ENCODE results near the gene ZMYND19.
A peak's percentile ranks its signal among the peaks of the same experiment; 100 is the strongest.
"Not testable (repeated sequence)": the region's sequence is repeated elsewhere in the genome, so short reads cannot be mapped to it uniquely, and the experiment has no call there.

ZMYND19 gene

DNA sequence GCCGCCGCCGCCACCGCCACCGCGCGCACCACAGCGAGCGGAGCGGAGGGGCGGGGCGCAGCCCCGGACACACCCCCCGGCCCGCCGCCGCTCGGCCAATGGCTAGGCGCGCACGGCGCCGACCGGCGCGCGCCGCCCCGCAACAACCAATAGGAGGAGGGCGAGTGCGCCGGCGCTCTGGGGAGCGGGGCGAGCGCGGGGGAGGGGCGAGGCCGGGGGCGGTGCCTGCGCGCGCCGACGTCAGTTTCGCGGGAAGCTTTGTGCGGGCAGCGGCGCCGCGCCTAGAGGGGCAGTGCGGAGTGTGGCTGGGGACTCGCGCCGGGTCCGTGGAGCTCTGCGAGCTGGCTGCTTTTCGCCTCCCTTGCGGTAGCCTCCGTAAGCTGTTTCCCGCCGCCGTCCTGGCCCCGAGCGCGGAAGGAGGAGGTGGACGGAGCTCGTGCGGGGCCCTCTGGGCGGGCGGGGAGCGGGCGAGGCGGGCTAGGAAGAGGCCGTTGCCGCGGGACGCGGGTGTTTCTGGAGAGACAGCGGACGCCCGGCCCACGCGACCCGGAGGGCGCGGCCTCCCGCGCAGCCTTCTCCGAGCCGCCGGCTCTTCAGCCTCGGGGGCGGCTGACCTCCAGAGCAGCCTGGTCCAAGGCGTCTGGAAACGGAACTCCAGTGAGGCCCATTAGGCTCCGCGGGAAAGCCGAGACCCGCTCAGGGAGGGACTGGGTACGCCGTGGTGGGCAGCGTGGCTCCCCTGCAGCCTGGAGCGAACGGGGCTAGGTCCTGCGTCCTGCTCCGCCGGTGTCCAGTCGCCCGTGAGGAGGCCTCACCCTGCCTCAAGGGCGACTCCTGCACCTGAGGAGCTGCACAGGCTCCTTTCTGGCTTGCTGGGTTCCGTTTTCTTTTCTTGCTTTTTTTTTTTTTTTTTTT is at the start of gene ZMYND19:
Gene ZMYND19, minus strand, starts transcription at position 44 of the 915 bp plus-strand sequence. CDS start 249 bp downstream, outside the sequence.
- peak; percentile 90 for DNase-seq

DNA sequence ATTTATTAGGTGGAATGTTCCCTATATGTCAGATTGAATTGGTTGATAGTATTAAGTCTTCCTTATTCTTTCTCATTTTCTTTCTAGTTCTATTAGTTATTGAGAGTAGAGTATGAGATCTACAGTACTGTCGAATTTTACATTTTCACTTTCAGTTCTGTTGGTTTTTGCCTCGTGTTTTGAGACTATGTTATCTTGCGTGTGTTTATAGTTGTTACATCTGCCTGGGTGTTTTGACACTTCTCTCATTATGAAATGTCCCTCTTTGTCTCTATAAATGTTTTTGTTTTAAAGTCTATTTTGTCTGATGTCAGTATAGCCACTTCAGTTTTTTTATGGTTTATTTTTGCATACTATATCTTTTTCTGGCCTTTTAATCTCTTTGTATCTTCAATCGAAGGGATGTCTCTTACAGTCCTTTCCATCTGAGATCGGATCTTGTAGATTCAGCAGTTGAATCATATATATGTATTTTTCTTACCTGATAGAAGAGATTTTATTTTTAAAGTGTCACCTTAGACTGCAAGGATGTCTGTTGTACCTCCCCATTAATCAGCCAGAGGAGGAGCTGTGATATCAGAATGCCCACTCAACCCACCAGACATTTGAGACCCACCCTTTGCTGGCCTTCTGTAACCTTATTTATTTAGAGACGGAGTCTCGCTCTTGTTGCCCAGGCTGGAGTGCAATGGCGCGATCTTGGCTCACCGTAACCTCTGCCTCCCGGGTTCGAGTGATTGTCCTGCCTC is 49.2 kb upstream of the ZMYND19 start:
- peak; percentile 55 for DNase-seq

DNA sequence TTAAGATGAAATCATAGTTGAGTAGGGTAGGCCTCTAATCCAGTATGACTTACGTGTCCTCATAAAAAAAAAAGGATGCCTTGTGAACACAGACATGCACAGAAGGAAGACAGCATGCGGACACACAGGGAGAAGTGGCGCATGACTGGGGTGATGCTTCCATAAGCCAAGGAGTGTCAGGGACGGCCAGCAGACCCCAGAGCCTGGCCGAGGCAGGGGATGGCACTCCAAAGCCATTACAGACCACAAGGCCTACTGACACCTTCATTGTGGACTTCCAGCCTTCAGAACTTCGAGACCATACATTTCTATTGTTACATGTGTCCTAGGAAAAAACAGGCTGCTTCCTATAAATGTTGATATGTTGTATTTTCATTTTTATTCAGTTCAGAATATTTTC is 48.4 kb upstream of the ZMYND19 start:
- no peak for DNase-seq

DNA sequence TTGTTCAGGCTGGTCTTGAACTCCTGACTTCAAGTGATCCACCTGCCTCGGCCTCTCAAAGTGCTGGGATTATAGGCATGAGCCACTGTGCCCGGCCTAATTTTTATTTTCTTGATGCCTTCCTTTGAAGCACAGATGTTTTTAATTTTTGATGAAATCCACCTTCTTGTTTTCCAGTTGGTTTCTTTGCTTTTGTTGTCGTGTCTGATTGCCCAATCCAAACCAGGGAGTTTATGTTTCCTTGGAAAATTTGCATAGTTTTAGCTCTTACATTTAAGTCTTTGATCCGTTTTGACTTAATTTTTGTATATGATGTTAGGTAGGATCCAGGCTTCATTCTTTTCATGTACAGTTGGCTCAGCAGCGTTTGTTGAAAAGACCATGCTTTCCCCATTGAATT is 43.7 kb upstream of the ZMYND19 start:
- DNase-seq = no peak

DNA sequence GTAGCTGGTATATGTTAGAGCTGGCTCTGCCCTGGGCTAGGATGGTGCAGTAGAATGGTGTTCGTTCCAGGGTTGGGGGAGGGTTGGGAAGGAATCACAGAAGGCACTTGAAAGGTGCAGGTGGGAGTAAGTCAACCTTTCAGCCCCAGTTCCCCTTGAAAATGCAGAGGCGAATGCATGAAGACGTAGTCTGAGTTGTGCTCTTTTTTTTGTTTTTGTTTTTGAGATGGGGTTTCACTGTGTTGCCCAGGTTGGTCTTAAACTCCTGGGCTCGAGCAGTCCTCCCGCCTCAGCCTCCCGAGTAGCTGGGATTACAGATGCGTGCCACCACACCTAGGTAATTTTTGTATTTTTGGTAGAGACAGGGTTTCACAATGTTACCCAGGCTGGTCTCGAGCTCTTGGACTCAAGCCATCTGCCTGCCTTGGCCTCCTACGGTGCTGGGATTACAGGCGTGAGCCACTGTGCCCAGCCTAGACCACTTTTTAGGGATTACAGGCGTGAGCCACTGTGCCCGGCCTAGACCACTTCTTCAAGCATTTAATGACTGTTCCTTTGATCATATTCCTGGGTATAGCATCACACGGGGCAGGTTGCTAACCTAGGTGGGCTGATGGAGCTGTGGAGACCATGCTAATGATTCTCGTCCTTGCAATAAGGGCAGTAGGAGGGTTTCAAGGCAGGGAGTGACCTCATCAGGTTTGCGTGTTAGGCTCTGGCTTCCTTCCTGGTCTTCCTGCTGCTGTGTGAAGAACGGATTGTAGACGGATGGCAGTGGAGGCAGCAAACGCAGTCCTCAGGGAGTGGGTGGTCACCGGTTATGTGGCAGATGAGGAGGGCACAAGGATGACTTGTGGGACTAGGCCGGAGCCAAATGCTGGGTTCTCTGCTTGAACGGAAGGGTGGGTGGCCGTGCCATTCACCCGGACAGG is 42.2 kb upstream of the ZMYND19 start:
- DNase-seq = no peak

DNA sequence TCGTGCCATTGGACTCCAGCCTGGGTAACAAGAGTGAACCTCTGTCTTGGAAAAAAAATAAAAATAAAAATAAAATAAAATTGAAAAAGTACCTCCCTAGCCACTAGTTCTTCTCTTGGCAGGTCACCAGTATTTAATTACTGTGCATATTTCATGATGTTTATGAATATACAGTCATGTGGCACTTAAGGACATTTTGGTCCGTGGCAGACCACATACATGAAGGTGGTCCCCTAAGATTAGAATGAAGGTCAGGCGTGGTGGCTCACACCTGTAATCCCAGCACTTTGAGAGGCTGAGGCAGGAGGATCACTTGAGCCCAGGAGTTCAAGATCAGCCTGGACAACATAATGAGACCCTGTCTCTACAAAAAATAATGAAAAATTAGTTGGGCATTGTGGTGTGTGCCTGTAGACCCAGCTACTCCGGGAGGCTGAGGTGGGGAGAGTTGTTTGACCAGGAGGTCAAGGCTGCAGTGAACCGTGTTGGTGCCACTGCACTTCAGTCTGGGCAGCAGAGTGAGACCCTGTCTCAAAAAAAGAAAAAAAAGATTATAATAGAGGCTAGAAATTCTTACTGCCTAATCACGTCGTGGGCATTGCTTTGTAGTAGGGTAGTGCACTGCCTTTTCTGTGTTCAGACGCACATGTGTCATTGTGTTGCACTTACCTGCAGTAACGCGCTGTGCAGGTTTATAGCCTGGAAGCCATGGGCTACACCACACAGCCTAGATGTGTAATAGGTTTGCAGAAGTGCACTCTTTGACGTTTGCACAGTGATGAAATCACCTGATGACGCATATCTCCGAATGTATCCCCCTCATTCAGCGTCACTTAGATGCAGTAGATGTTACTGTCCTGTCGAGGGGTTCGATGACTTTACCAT is 41.3 kb upstream of the ZMYND19 start:
- no peak for DNase-seq

DNA sequence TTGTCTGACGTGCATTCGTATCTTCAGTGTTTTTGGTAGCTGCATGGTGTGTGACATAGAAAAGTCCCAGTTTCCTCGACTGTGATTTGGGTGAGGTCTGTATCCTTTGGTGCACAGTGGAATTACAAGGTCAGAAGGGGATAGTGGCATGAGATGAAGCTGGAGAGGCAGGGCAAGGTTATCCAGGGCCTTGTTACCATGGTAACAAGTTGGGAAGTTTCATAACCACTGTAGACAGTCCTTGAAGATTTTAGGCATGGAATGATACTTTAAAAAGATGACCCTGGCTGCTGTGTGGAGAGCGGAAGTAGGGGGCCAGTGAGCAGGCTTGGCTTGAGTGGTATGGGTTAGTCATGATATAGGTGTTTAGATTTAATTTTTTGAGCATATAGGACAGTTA is 40.4 kb upstream of the ZMYND19 start:
- DNase-seq = no peak

DNA sequence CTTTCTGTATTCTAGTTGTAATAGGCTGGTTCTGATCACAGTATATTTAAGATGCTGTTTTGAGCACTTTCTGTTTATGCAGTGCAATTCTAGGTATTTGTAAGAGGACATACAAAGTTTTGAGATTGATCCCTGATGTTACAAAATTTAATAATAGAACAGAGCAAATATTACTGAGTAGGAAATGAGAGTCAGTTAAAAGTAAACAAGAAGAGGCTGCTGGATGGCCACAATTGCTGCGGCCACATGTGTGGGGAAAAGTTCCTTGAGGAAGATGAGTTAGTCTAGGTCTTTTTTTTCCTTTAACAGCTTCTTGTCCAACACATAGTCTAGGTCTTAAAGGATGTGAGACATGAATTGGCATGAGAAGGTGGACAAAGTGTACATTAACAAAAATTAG is 39.8 kb upstream of the ZMYND19 start:
- no peak for DNase-seq

DNA sequence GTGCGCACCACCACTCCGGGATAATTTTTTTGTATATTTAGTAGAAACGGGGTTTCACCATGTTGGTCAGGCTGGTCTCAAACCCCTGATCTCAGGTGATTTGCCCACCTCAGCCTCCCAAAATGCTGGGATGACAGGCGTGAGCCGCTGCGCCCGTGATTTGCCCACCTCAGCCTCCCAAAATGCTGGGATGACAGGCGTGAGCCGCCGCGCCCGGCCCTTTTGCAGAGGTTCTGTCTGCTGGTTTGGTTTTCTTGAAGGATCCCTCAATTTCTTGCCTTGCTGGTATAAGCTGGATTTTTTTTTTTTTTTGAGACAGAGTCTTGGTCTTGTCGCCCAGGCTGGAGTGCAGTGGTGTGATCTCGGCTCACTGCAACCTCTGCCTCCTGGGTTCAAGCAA is 37.1 kb upstream of the ZMYND19 start:
- not testable (repeated sequence) for DNase-seq

DNA sequence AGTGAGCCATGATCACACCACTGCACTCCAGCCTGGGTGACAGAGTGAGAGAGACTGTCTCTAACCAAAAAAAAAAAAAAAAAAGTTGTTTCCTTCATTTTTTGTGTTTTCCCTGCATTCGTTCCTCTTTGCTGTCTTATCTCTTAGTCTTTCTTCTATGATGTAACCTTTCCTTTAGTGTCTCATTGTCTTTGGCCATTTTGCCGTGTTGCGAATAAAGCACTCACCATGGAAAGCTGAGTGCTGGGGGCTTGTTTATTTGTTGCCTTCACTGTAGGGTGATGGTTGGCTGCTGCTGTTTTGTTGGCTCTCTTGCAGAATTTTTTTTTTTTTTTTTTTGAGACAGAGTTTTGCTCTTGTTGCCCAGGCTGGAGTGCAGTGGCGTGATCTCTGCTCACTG is 36.2 kb upstream of the ZMYND19 start:
- no peak for DNase-seq

DNA sequence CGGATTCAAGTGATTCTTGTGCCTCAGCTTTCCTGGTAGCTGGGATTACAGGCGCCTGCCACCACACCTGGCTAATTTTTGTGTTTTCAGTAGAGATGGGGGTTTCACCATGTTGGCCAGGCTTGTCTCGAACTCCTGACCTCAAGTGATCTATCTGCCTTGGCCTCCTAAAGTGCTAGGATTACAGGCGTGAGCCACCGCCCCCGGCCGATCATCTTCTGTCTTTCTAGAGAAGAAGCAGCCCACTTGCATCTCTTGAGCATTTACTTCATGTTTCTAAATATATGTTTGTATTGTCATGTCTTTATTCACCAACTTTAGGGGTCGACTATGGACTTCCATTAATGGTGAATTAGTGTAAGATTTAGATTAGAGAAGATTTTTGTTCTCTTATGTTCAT is 31.9 kb upstream of the ZMYND19 start:
- not testable (repeated sequence) for DNase-seq

DNA sequence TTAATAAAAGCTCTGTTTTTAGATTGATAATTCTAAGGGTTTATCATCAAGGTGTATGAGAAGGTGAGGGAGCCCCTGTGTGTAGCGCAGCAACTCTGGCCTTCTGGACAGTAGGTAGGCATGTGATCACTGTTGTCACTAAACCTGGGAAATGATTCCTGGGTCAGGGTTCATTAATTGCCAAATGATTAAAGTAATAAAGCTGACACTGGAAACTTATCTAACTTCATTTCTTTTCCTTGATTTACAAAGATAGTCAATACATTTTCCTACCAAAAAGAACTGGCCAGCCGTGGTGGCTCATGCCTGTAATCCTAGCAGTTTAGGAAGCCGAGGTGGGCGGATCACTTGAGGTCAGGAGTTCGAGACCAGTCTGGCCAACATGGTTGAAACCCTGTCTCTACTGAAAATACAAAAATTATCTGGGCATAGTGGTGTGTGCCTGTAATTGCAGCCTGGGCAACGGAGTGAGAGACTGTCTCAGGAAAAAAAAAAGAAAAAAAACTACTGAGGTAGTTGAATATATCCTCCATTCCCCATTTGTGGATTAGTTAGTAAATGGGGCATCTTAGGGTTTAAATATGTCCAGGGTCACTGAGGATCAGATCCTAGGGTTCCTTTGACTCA is 30.9 kb upstream of the ZMYND19 start:
- peak; percentile 45 for DNase-seq

DNA sequence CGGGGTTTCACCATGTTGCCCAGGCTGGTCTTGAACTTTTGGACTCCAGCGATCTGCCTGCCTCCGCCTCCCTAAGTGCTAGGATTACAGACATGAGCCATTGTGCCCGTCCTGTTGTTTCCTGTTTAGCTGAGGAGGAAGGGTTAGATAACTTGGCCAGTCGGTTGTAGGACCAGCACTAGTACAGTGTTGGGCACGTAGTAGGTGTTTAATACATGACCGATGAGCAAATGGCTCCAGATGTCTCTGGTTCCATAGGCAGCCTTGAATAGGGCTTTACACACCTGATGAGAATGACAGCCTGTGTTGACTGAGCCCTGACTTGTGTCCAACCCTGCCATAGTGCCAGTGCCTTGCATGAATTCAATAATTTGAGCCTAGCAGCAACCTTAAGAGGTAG is 30.3 kb upstream of the ZMYND19 start:
- no peak for DNase-seq

DNA sequence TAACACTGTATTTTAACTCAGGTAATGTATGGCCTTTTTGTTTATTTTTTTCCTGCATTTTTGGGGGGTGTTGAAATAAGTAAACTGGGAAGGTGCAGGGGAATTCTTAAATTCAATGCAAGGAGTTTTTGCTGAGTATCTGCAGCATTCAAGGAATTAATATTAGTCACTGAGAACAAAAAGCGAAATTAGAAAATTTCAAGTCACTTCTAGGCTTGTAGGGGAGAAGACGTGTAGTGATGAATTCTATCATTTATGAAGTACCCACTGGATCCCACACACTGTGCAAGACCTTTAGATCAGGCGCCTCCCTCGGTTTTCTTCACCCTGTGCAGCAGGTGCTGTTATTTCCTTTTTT is 29.7 kb upstream of the ZMYND19 start:
- DNase-seq = no peak

DNA sequence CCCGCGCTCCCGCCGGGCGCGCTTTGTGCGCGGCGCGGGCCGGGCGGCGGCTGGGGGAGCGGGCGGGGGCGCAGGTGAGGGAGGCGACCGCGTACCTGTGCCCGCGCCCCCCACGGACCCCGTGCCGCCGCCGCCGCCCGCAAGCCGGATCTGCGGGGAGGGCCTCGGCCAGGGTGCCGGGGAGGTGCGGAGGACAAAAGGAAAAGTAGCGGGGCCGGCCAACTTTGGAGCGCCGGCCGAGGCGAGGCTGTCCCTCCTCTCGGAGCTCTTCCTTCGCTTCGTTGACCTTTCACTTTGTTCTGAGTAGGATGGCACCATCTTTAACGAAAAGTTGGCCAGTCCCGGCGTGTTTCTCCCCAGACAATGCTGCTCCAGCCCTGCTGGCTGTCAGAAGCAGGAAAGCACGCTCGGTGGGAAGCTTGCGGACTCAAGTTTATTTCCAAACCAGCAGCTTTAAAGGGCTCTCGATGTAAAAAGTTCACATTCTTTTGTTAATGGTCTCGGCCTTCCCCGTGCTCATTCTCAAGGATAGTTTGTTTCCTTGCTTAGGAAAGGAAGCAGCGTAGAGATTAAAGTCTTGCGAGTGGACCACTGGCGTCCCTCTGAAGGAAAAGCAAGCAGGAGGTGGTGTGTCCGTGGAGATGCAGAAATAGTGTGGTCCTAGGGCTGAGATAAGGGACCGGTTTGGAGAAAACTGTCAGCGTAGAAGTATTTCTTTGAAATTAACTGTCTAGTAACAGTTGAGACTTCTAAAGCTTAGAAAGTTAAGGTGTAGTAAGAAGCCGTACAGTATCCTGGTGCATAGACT is 29.1 kb upstream of the ZMYND19 start:
- peak; percentile 44 for DNase-seq

DNA sequence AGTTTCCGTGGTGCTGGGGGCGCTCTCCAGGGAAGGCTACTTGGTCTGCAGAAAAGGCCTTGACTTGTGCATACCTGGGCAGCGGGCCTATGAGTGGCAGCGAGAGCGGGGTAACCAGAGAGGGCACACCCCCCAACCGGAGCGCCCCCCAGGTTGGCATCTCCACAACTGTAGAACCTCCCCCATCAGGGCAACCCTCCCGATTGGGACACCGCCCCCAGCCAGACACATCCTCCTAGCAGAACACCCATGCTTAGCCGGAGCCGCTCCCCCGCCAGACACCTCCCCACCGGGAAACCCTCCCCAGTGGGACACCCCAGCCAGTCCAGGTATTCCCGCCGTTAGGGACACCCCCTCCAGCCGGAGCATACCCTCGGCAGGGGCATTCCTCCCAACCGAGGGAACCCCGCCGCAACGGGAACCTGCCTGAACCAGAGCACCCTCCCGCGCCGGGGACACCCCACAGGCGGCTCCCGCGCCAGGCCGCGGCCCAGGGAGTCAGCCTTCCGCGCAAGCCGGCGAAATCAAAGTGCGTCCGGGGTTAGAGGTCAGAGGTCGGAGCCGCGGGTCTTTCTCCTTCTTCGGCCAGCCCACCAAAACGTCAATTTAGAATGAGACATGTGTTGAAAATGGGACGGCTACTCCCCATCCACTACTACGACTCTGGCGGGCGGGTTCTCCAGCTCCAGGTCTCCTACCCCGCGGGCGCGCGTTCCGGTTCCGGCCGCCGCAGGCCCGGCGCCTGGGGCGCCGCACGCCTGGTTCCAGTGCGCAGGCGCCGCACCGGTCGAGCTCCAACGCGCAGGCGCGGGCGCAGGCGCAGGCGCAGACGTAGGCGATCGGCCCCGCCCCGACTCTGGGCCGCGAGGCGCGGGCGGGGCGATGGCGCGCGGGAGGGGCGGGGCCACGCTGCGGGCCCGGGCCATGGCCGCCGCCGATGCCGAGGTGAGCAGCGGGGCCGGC is 28.1 kb upstream of the ZMYND19 start, which contains the start of gene EHMT1:
Gene EHMT1, plus strand, starts transcription at position 901 of the 963 bp plus-strand sequence. Its CDS starts 24 bp downstream, at position 925.
- DNase-seq = peak; percentile 90

DNA sequence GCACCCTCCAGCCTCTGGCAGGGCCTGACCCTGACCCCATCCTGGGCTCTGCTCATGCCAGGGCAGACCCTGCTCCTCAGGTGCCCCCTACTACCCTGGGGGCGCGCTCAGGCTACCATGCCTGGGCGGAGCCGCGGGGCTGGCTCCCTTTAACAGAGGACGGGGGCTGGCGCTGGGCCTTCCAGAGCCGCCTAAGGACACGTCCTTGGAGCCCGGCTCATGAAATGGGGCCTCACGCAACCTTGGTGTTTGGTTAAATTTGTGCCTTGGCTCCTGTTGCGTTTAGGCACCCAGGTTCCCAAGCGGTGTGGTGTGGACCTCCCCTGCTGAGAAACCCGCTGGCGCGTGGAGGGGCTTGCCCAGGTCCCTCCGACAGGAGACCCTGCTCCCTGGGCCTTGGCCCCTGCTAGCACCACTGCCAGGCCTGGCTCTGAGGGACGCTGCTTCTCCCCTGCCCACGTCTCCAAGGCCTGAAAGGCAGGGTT is 25.1 kb upstream of the ZMYND19 start:
- no peak for DNase-seq

DNA sequence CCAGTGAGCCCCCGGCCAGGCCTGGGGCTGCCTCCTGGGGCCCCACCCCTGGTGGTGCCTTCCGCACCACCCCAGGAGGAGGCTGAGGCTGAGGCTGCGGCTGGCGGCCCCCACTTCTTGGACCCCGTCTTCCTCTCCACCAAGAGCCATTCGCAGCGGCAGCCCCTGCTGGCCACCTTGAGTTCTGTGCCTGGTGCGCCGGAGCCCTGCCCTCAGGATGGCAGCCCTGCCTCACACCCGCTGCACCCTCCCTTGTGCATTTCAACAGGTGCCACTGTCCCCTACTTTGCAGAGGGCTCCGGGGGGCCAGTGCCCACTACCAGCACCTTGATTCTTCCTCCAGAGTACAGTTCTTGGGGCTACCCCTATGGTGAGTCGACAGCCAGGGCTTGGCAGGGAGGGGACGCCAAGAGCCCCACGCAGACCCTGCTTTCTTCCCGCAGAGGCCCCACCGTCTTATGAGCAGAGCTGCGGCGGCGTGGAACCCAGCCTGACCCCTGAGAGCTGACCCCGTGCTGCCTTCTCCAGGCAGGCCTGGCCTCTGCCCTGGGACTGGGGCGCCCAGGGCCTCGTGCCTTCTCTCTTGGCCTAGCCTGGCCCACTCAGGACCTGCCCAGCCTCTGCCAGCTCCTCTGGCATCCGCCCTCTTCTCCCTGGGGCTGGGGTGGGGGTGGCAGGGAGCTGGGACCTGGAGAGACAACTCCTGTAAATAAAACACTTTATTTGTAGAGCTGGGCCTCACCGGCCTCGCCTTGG is 24.5 kb upstream of the ZMYND19 start:
- no peak for DNase-seq

Measured in CD4-positive, alpha-beta T cell treated with Interleukin-17A for 1 hour (primary cell).